ENCODE measurements around the gene PDE11A. TPM values are rescaled to one million over a fixed set of nuclear protein-coding genes. Genes with fewer than 3 reads are reported as not detected.

PDE11A gene
- total and polyA plus RNA-seq, 2 of the 8 experiments (the other 6 are each of a cell fraction or from before 2014, with no cell fraction given) = 0.19 to 0.23 TPM

- no peak for TF ChIP-seq SRF (IDR thresholded peaks at IDR 0.05; ENCODE audit: low read depth, low read length)
- TF ChIP-seq BCL11A (IDR thresholded peaks at IDR 0.05; ENCODE audit: low read depth in 2 of 2, low read length in 2 of 2) = no peak
- TF ChIP-seq SAP30 (IDR thresholded peaks at IDR 0.05; ENCODE audit: insufficient read depth, insufficient replicate concordance, low read length) = no peak
- TF ChIP-seq YY1 (IDR thresholded peaks at IDR 0.05; ENCODE audit: low read depth, low read length) = no peak
- TF ChIP-seq RNF2 (IDR thresholded peaks at IDR 0.05; ENCODE audit: borderline replicate concordance, low read depth, low read length, missing control alignments, poor library complexity, severe bottlenecking) = no peak
- TF ChIP-seq PHF8 (conservative IDR thresholded peaks at IDR 0.05; ENCODE audit: low read depth, low read length) = no peak
- TF ChIP-seq EZH2 (IDR thresholded peaks at IDR 0.05; ENCODE audit: low read depth, low read length, severe bottlenecking) = no peak
Observed at GRCh38 chr2:177832611-177833433, 239.8 kb downstream of the PDE11A start (continued).

Data from H1 (cell line).